ENCODE measurements around the gene AGBL1. TPM values are rescaled to one million over a fixed set of nuclear protein-coding genes. Genes with fewer than 3 reads are reported as not detected.

AGBL1 gene
- total and polyA plus RNA-seq, 2 donors, result 1.5 TPM; not detected in 1

DNA sequence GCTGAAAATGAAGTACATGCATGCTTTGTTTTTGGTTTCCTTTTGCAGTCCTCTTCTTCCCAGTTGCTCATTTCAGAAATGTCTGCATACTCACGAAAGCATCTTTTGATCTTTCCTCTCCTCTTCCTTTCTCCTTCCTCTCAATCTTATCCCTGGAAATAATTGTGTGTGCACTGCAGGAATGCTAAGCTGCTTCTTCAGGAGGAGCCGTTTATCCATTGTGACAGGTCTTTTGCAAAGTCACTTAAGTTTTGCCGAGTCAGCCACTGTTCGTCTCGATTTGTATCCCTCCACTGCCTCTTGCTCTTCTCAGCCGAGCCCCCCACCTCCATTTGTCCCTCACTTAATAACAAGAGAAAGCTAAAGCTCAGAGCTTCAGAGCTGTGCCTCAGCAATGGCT lies 597.6 kb downstream of the AGBL1 start:
- Histone ChIP-seq H3K4me3 (ENCODE audit: low read depth, low read length) (no peak overlapping the region), H3K36me3 (ENCODE audit: insufficient read depth) (no peaks in the 10 kb centered on the region), H3K4me1 (ENCODE audit: insufficient read depth) (no peaks in the 10 kb centered on the region), H3K27ac (ENCODE audit: low read depth) (no peak overlapping the region)
- no peak for DNase-seq (ENCODE audit: extremely low spot score)
- WGBS, result 35% methylated on average over 6 of the region's 6 CpGs

GRCh38 chr15:86685263-86685662 lies 605.6 kb downstream of the AGBL1 start:
- Histone ChIP-seq H3K4me3 (ENCODE audit: low read depth, low read length) (no peak overlapping the region), H3K4me1 (ENCODE audit: insufficient read depth) (no peaks in the 10 kb centered on the region), H3K36me3 (ENCODE audit: insufficient read depth) (no peaks in the 10 kb centered on the region), H3K27ac (ENCODE audit: low read depth) (no peak overlapping the region)
- 78% methylated on average over 3 of the region's 3 CpGs for WGBS
- no peak for DNase-seq (ENCODE audit: extremely low spot score)

- Histone ChIP-seq H3K4me1 (ENCODE audit: insufficient read depth) (no peaks in the 10 kb centered on the region), H3K27ac (ENCODE audit: low read depth) (no peak overlapping the region), H3K36me3 (ENCODE audit: insufficient read depth) (no peaks in the 10 kb centered on the region), H3K4me3 (ENCODE audit: low read depth, low read length) (no peak overlapping the region)
- no peak for DNase-seq (ENCODE audit: extremely low spot score)
- WGBS, result 75% methylated on average over 4 of the region's 4 CpGs
Observed at GRCh38 chr15:86689006-86689405, 609.3 kb downstream of the AGBL1 start.

- DNase-seq (ENCODE audit: extremely low spot score), result no peak
- Histone ChIP-seq H3K27ac (ENCODE audit: low read depth) (no peak overlapping the region), H3K4me1 (ENCODE audit: insufficient read depth) (no peaks in the 10 kb centered on the region), H3K4me3 (ENCODE audit: low read depth, low read length) (no peak overlapping the region), H3K36me3 (ENCODE audit: insufficient read depth) (no peaks in the 10 kb centered on the region)
- WGBS, result 78% methylated on average over 1 of the region's 1 CpG
Observed at GRCh38 chr15:86690566-86690965, 610.9 kb downstream of the AGBL1 start.

- 50% methylated on average over 2 of the region's 2 CpGs for WGBS
- H3K27ac ChIP-seq (ENCODE audit: low read depth), result no peak overlapping the region
- no peak for DNase-seq (ENCODE audit: extremely low spot score)
- H3K4me1 ChIP-seq (ENCODE audit: insufficient read depth), result no peaks in the 10 kb centered on the region
- H3K36me3 ChIP-seq (ENCODE audit: insufficient read depth), result no peaks in the 10 kb centered on the region
- H3K4me3 ChIP-seq (ENCODE audit: low read depth, low read length), result no peak overlapping the region
Observed at GRCh38 chr15:86691091-86691663, 611.5 kb downstream of the AGBL1 start.

DNA sequence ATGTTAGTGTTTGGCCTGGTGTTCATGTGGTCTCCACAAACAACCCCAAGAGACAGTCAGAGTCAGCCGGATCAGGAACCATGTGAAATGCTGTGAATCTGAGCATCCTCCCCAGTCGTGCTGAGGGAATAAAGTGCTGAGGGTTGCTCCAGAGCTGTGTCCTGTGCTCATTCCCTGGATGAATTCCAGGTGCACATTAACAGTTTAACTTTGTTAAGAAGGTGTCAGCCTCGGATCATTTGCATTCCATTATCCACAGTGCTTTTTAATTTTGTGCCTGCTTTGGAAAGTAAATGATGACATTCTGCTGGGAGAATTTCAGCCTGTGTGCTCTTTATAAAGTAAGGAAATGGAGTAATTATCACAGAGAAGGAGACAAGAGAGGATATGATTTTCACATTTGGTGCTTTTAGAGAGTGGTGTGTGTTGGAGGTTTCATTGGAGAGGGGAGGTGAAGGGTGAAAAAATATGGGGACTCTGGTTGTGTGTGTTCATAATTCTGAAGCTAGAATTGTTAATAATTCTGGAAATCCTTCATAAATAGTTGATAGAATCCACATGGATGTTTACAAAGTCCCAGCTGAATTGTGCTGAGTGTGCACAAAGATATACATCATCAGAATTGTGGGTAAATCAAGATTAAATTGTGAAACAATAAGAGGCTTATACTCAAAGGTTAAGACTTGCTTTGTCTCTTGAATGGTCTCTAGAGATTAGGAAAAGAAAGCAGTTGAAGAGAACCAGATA lies 621.4 kb downstream of the AGBL1 start:
- Histone ChIP-seq H3K27ac (ENCODE audit: low read depth) (no peak overlapping the region), H3K36me3 (ENCODE audit: insufficient read depth) (no peaks in the 10 kb centered on the region), H3K4me1 (ENCODE audit: insufficient read depth) (no peaks in the 10 kb centered on the region), H3K4me3 (ENCODE audit: low read depth, low read length) (no peak overlapping the region)
- WGBS, result 53% methylated on average over 3 of the region's 3 CpGs
- no peak for DNase-seq (ENCODE audit: extremely low spot score)

DNA sequence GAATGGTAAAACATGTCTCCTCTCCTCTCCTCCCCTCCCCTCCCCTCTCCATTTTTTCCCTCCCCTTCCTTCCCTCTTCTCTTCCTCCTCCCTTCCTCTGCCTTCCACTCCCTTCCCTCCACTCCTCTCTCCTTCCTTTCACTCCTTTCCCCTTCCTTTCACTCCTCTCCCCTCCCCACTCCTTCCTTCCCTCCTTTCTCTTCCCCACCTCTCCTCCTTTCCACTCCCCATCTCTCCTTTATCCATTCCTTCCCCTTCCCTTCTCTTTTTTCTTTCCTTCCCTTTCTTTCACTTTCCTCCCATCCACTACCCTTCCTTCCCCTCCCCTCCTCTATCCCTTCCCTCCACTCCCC lies 621.9 kb downstream of the AGBL1 start:
- no peak overlapping the region for H3K4me3 ChIP-seq (ENCODE audit: low read depth, low read length)
- H3K4me1 ChIP-seq (ENCODE audit: insufficient read depth), result no peaks in the 10 kb centered on the region
- no peak overlapping the region for H3K27ac ChIP-seq (ENCODE audit: low read depth)
- DNase-seq (ENCODE audit: extremely low spot score), result no peak
- H3K36me3 ChIP-seq (ENCODE audit: insufficient read depth), result no peaks in the 10 kb centered on the region

DNA sequence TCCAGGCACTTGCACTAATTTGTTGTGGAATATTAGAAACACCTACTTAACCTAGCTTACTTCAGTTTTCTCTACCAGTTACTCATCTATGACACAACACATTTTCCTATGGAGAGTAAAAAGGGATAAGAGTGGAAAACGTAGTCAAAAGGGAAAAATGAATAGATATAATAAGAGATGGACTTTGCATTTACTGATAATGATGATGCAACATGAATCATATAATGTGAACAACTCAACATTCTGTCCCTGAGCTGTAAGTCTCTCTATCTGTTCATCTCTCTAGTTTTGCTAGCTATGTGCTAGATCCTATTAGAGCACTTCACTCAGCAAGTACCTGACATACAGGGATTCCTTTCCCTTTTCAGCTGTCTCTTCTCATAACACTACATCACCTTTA lies 627.1 kb downstream of the AGBL1 start:
- H3K27ac ChIP-seq (ENCODE audit: low read depth), result no peak overlapping the region
- WGBS, result 66% methylated on average over 1 of the region's 1 CpG
- H3K4me1 ChIP-seq (ENCODE audit: insufficient read depth), result no peaks in the 10 kb centered on the region
- no peak overlapping the region for H3K4me3 ChIP-seq (ENCODE audit: low read depth, low read length)
- no peak for DNase-seq (ENCODE audit: extremely low spot score)
- H3K36me3 ChIP-seq (ENCODE audit: insufficient read depth), result no peaks in the 10 kb centered on the region

- Histone ChIP-seq H3K4me1 (ENCODE audit: insufficient read depth) (no peaks in the 10 kb centered on the region), H3K36me3 (ENCODE audit: insufficient read depth) (no peaks in the 10 kb centered on the region), H3K27ac (ENCODE audit: low read depth) (no peak overlapping the region), H3K4me3 (ENCODE audit: low read depth, low read length) (no peak overlapping the region)
- DNase-seq (ENCODE audit: extremely low spot score), result no peak
- 74% methylated on average over 1 of the region's 1 CpG for WGBS
Observed at GRCh38 chr15:86711476-86711875, 631.8 kb downstream of the AGBL1 start.

DNA sequence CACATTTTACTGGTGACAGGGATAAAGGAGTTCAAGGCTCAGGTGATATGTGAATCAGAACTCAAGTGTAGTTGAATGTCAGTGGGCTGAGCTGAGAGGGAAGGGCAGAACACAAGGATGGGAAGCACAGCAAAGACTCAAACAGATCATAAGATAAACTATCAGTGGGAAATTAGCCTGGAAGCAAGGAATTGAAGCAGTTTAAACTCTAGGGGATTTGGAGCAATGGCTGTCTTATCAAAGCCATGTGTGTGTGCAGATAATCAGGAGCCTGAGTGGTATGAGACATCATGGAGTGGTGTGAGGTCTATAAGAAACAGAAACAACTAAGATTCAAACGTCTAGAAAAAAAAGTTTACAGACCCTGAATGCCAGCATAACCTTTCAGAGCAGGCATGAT lies 634.6 kb downstream of the AGBL1 start:
- no peaks in the 10 kb centered on the region for H3K36me3 ChIP-seq (ENCODE audit: insufficient read depth)
- 6% methylated on average over 1 of the region's 1 CpG for WGBS
- H3K27ac ChIP-seq (ENCODE audit: low read depth), result no peak overlapping the region
- no peak overlapping the region for H3K4me3 ChIP-seq (ENCODE audit: low read depth, low read length)
- H3K4me1 ChIP-seq (ENCODE audit: insufficient read depth), result no peaks in the 10 kb centered on the region
- DNase-seq (ENCODE audit: extremely low spot score), result no peak

GRCh38 chr15:86725628-86726027 lies 646.0 kb downstream of the AGBL1 start:
- no peak for DNase-seq (ENCODE audit: extremely low spot score)
- Histone ChIP-seq H3K36me3 (ENCODE audit: insufficient read depth) (no peaks in the 10 kb centered on the region), H3K4me1 (ENCODE audit: insufficient read depth) (no peaks in the 10 kb centered on the region), H3K4me3 (ENCODE audit: low read depth, low read length) (no peak overlapping the region), H3K27ac (ENCODE audit: low read depth) (no peak overlapping the region)

GRCh38 chr15:86735247-86736040 lies 655.8 kb downstream of the AGBL1 start:
- Histone ChIP-seq H3K27ac (ENCODE audit: low read depth) (no peak overlapping the region), H3K4me3 (ENCODE audit: low read depth, low read length) (no peak overlapping the region), H3K36me3 (ENCODE audit: insufficient read depth) (no peaks in the 10 kb centered on the region), H3K4me1 (ENCODE audit: insufficient read depth) (no peaks in the 10 kb centered on the region)
- WGBS, result 77% methylated on average over 5 of the region's 5 CpGs
- no peak for DNase-seq (ENCODE audit: extremely low spot score)

DNA sequence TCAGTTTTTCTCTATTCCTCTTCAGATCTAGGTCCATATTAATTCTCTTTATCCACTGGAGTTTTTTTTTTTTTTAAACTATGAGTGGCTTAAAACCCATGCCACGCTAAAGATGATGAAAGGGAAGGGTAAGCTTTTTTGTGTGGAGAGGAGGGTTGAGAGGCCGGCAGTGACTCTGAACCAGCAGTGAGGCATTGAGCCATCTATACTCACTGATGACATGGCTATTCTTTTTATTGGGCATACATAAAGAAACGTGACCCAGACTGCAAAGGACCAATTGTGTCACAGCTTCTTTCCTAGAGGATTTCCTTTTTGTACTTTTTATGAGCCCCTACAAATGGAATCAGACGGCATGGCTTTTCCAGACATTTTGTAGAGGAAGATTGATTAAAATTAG lies 662.2 kb downstream of the AGBL1 start:
- 45% methylated on average over 4 of the region's 4 CpGs for WGBS
- Histone ChIP-seq H3K4me1 (ENCODE audit: insufficient read depth) (no peaks in the 10 kb centered on the region), H3K27ac (ENCODE audit: low read depth) (no peak overlapping the region), H3K36me3 (ENCODE audit: insufficient read depth) (no peaks in the 10 kb centered on the region), H3K4me3 (ENCODE audit: low read depth, low read length) (no peak overlapping the region)
- DNase-seq (ENCODE audit: extremely low spot score), result no peak

GRCh38 chr15:86743283-86743903 lies 663.7 kb downstream of the AGBL1 start:
- Histone ChIP-seq H3K4me1 (ENCODE audit: insufficient read depth) (no peaks in the 10 kb centered on the region), H3K36me3 (ENCODE audit: insufficient read depth) (no peaks in the 10 kb centered on the region), H3K27ac (ENCODE audit: low read depth) (no peak overlapping the region), H3K4me3 (ENCODE audit: low read depth, low read length) (no peak overlapping the region)
- DNase-seq (ENCODE audit: extremely low spot score), result no peak
- 63% methylated on average over 6 of the region's 6 CpGs for WGBS

All from urinary bladder (tissue), 4 donors.